ENCODE results near the gene C1orf35.
"Not testable (repeated sequence)": the region's sequence is repeated elsewhere in the genome, so short reads cannot be mapped to it uniquely, and the experiment has no call there.

C1orf35 gene

GRCh38 chr1:228143480-228144192 lies 40.5 kb upstream of the C1orf35 start:
- DNase-seq, result no peak

GRCh38 chr1:228142701-228143136 lies 39.6 kb upstream of the C1orf35 start:
- no peak for DNase-seq

GRCh38 chr1:228142155-228142691 lies 39.1 kb upstream of the C1orf35 start:
- DNase-seq, result no peak

- DNase-seq, result no peak
Measured at GRCh38 chr1:228141226-228142044, 38.3 kb upstream of the C1orf35 start.

GRCh38 chr1:228140724-228141225 lies 37.6 kb upstream of the C1orf35 start:
- no peak for DNase-seq

GRCh38 chr1:228139931-228140723 lies 37.0 kb upstream of the C1orf35 start, which contains the start of gene GUK1:
Gene GUK1 (plus strand): TSS chr1:228140279. CDS start chr1:228140303, 24 bp downstream.
- DNase-seq, result peak; percentile 98

- DNase-seq, result no peak
Measured at GRCh38 chr1:228139406-228139930, 36.3 kb upstream of the C1orf35 start.

GRCh38 chr1:228136901-228137300 lies 33.8 kb upstream of the C1orf35 start:
- no peak for DNase-seq

- DNase-seq, result no peak
Measured at GRCh38 chr1:228134591-228134990, 31.5 kb upstream of the C1orf35 start.

GRCh38 chr1:228131766-228132165 lies 28.6 kb upstream of the C1orf35 start:
- DNase-seq, result no peak

- no peak for DNase-seq
Measured at GRCh38 chr1:228125185-228125584, 22.1 kb upstream of the C1orf35 start.

GRCh38 chr1:228123505-228123904 lies 20.4 kb upstream of the C1orf35 start:
- no peak for DNase-seq

- DNase-seq, result no peak
Measured at GRCh38 chr1:228122921-228123441, 19.9 kb upstream of the C1orf35 start.

GRCh38 chr1:228120857-228121489 lies 17.8 kb upstream of the C1orf35 start:
- no peak for DNase-seq

GRCh38 chr1:228120351-228120750 lies 17.2 kb upstream of the C1orf35 start:
- no peak for DNase-seq

- DNase-seq, result no peak
Measured at GRCh38 chr1:228118040-228118439, 14.9 kb upstream of the C1orf35 start.

- DNase-seq, result no peak
Measured at GRCh38 chr1:228117335-228117734, 14.2 kb upstream of the C1orf35 start.

GRCh38 chr1:228114827-228115226 lies 11.7 kb upstream of the C1orf35 start:
- DNase-seq, result no peak

GRCh38 chr1:228112617-228113016 lies 9.5 kb upstream of the C1orf35 start:
- no peak for DNase-seq

- no peak for DNase-seq
Measured at GRCh38 chr1:228112167-228112566, 9.0 kb upstream of the C1orf35 start.

GRCh38 chr1:228111315-228111714 lies 8.2 kb upstream of the C1orf35 start:
- not testable (repeated sequence) for DNase-seq

Measured in right kidney (tissue), 1 donor.